Hepatocyte (in vitro differentiated cells): ENCODE data around the gene NRCAM. TPM values are rescaled to one million over a fixed set of nuclear protein-coding genes. Genes with fewer than 3 reads are reported as not detected.

ENCODE experiments used
- DNase-seq: peaks from one replicate; pipeline ENCODE4 v3.0.0-alpha.2; 2016; ENCODE audit warnings: low spot score
- H2AFZ ChIP-seq: fragments of 200-600 bp; sonication (generic); 2 replicates; pipeline ENCODE4 v1.6.0; 2016; ENCODE audit warnings: antibody characterized with exemption, mild to moderate bottlenecking
- H3K27ac ChIP-seq: fragments of 200-600 bp; sonication (generic); 2 replicates; pipeline ENCODE4 v1.5.1; 2016; ENCODE audit warnings: mild to moderate bottlenecking
- H3K27me3 ChIP-seq: fragments of 200-600 bp; sonication (generic); 2 replicates; pipeline ENCODE4 v1.6.1; 2016
- H3K36me3 ChIP-seq: fragments of 200-600 bp; sonication (generic); replicated peaks from 2 replicates; pipeline ENCODE4 v1.5.1; 2016; ENCODE audit warnings: low read depth; ENCODE audit not compliant: insufficient read depth
- H3K4me1 ChIP-seq: fragments of 200-600 bp; sonication (generic); 2 replicates; pipeline ENCODE4 v1.5.1; 2016; ENCODE audit warnings: mild to moderate bottlenecking, moderate library complexity; ENCODE audit not compliant: insufficient read depth
- H3K4me2 ChIP-seq: fragments of 200-600 bp; sonication (generic); 2 replicates; pipeline ENCODE4 v1.6.0; 2016
- H3K4me3 ChIP-seq: fragments of 200-600 bp; sonication (generic); 2 replicates; pipeline ENCODE4 v1.5.1; 2016; ENCODE audit warnings: mild to moderate bottlenecking
- H3K79me2 ChIP-seq: fragments of 200-600 bp; sonication (generic); 2 replicates; pipeline ENCODE4 v1.6.0; 2017; ENCODE audit warnings: mild to moderate bottlenecking
- H3K9me2 ChIP-seq: fragments of 200-600 bp; sonication (generic); replicated peaks from 2 replicates; pipeline ENCODE4 v1.6.0; 2017; ENCODE audit warnings: mild to moderate bottlenecking; ENCODE audit not compliant: insufficient read depth
- H3K9me3 ChIP-seq: fragments of 200-600 bp; sonication (generic); 2 replicates; pipeline ENCODE4 v1.5.1; 2016; ENCODE audit warnings: low read depth, mild to moderate bottlenecking
- H4K20me1 ChIP-seq: fragments of 200-600 bp; sonication (generic); 2 replicates; pipeline ENCODE4 v1.6.0; 2016; ENCODE audit warnings: mild to moderate bottlenecking; ENCODE audit not compliant: insufficient read depth, poor library complexity, severe bottlenecking
- EZH2 ChIP-seq: fragments of 200-600 bp; sonication (generic); IDR thresholded peaks from 2 replicates; pipeline ENCODE4 v1.6.1; 2016; ENCODE audit warnings: antibody characterized with exemption, mild to moderate bottlenecking, borderline replicate concordance
- EZH2phosphoT487 ChIP-seq: fragments of 200-600 bp; sonication (generic); IDR thresholded peaks from one replicate; pipeline ENCODE4 v1.6.1; 2018; ENCODE audit warnings: antibody characterized with exemption, mild to moderate bottlenecking, low read depth, moderate library complexity; ENCODE audit not compliant: unreplicated experiment, severe bottlenecking
- WGBS: methylation state at CpG from one replicate; pipeline ENCODE4 v1.1.6; 2016; ENCODE audit warnings: low lambda C conversion rate; ENCODE audit errors: missing lambda C conversion rate; 5-methylcytosine and 5-hydroxymethylcytosine counted together
- polyA plus RNA-seq: library from polyadenylated mRNA; unstranded; fragments of >200 nt; fragmentation: Nextera tagmentation; extraction: Ambion mirVana; gene quantifications from 2 replicates; pipeline ENCODE4 v1.2.1, GENCODE V29; 2016
- total RNA-seq: library from RNA; depleted of rRNA; stranded (reverse); fragments of >200 nt; gene quantifications from 2 replicates; pipeline ENCODE4 v1.2.3, GENCODE V29; 2014
- TF ChIP-seq, protein P1 (sequence below): fragments of 200-600 bp; sonication (generic); IDR thresholded peaks from 2 replicates; pipeline ENCODE4 v1.5.1; 2016; ENCODE audit warnings: antibody characterized with exemption, mild to moderate bottlenecking; ENCODE audit not compliant: poor library complexity

Gene NRCAM
- total and polyA plus RNA-seq, 2 experiments from 2014 or later: 16.0 to 34.4 TPM

DNA sequence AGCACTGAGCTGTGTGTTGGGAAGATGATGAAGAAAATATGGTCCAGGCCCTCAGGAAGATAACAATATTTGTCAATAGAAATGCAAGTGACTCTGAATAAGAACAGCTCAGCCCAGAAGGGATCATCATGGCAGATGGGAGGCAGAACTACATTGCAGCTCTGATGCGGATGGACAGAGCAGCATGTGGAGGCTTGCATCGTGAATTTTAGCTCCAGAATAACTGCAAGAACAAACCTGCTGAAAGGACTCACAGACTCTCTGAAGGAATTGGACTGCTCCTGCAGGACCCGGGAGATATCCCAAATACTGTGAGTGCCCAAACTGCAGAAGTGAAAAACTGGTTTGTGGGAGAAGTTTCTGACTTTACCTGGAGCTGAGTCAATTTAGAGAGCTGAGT lies 245.4 kb downstream of the NRCAM start:
- Histone ChIP-seq H3K27me3 (no peaks in the 10 kb centered on the region), H4K20me1 (no peaks in the 10 kb centered on the region), H3K9me3 (no peaks in the 10 kb centered on the region), H3K4me1 (no peaks in the 10 kb centered on the region), H3K9me2 (no peaks in the 10 kb centered on the region), H3K4me3 (no peak overlapping the region), H2AFZ (no peak overlapping the region), H3K36me3 (no peaks in the 10 kb centered on the region), H3K4me2 (no peak overlapping the region), H3K79me2 (no peaks in the 10 kb centered on the region), H3K27ac (no peak overlapping the region)
- DNase-seq: no peak
- WGBS: 90% methylated on average over 3 of the region's 3 CpGs
- TF ChIP-seq, protein P1, sequence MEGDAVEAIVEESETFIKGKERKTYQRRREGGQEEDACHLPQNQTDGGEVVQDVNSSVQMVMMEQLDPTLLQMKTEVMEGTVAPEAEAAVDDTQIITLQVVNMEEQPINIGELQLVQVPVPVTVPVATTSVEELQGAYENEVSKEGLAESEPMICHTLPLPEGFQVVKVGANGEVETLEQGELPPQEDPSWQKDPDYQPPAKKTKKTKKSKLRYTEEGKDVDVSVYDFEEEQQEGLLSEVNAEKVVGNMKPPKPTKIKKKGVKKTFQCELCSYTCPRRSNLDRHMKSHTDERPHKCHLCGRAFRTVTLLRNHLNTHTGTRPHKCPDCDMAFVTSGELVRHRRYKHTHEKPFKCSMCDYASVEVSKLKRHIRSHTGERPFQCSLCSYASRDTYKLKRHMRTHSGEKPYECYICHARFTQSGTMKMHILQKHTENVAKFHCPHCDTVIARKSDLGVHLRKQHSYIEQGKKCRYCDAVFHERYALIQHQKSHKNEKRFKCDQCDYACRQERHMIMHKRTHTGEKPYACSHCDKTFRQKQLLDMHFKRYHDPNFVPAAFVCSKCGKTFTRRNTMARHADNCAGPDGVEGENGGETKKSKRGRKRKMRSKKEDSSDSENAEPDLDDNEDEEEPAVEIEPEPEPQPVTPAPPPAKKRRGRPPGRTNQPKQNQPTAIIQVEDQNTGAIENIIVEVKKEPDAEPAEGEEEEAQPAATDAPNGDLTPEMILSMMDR: no peak
- no peak for TF ChIP-seq EZH2phosphoT487

- no peaks in the 10 kb centered on the region for H4K20me1 ChIP-seq
- H3K4me2 ChIP-seq: no peak overlapping the region
- no peaks in the 10 kb centered on the region for H3K9me2 ChIP-seq
- H3K4me1 ChIP-seq: peaks cover 4% of the 10 kb centered on the region
- no peak for DNase-seq
- H3K79me2 ChIP-seq: no peaks in the 10 kb centered on the region
- H2AFZ ChIP-seq: no peak overlapping the region
- H3K27ac ChIP-seq: no peak overlapping the region
- no peaks in the 10 kb centered on the region for H3K36me3 ChIP-seq
- no peaks in the 10 kb centered on the region for H3K27me3 ChIP-seq
- H3K9me3 ChIP-seq: no peaks in the 10 kb centered on the region
- no peak overlapping the region for H3K4me3 ChIP-seq
- no peak for TF ChIP-seq EZH2phosphoT487
- no peak for TF ChIP-seq EZH2
- TF ChIP-seq, protein P1: no peak
Measured at GRCh38 chr7:108205311-108205710, 250.9 kb downstream of the NRCAM start.

GRCh38 chr7:108204281-108204796 lies 251.9 kb downstream of the NRCAM start:
- WGBS: 90% methylated on average over 8 of the region's 8 CpGs
- no peaks in the 10 kb centered on the region for H3K79me2 ChIP-seq
- no peak overlapping the region for H3K27ac ChIP-seq
- H3K4me1 ChIP-seq: peaks cover 4% of the 10 kb centered on the region
- no peak for DNase-seq
- no peaks in the 10 kb centered on the region for H3K9me2 ChIP-seq
- H3K36me3 ChIP-seq: no peaks in the 10 kb centered on the region
- TF ChIP-seq EZH2phosphoT487 (no peak), EZH2 (no peak)
- TF ChIP-seq, protein P1: no peak
- no peak overlapping the region for H3K4me3 ChIP-seq
- no peak overlapping the region for H3K4me2 ChIP-seq
- no peaks in the 10 kb centered on the region for H3K27me3 ChIP-seq
- H4K20me1 ChIP-seq: no peaks in the 10 kb centered on the region
- H2AFZ ChIP-seq: no peak overlapping the region
- H3K9me3 ChIP-seq: no peaks in the 10 kb centered on the region

DNA sequence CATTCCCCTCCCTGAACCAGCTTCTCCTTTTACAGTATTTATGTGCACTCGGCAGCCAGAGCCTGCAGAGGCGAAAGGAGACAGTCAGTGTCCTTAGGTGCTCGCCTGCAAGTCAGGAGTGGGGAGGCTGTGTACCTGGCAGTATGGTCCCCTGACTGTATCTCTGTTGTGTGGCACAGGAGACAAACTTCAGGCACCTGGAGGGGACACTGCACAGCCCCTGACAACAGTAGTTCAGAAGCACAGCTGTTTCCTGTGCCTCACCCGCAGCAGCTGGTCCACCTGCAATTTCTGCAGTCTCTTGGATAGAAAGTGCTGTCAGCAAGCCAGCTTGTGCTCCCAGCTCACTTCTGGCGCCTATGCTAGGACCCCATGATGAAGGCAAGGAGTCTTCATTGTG lies 252.7 kb downstream of the NRCAM start:
- peaks cover 4% of the 10 kb centered on the region for H3K4me1 ChIP-seq
- H3K36me3 ChIP-seq: no peaks in the 10 kb centered on the region
- no peak for DNase-seq
- TF ChIP-seq, protein P1: no peak
- TF ChIP-seq EZH2phosphoT487 (no peak), EZH2 (no peak)
- no peaks in the 10 kb centered on the region for H3K9me3 ChIP-seq
- H3K4me3 ChIP-seq: no peak overlapping the region
- H3K4me2 ChIP-seq: no peak overlapping the region
- H3K27me3 ChIP-seq: no peaks in the 10 kb centered on the region
- H3K27ac ChIP-seq: no peak overlapping the region
- WGBS: 73% methylated on average over 5 of the region's 5 CpGs
- H3K9me2 ChIP-seq: no peaks in the 10 kb centered on the region
- H2AFZ ChIP-seq: no peak overlapping the region
- H4K20me1 ChIP-seq: no peaks in the 10 kb centered on the region
- no peaks in the 10 kb centered on the region for H3K79me2 ChIP-seq
